ENCODE data around the gene PLK5.

PLK5 gene

GRCh38 chr19:1551068-1552040, 27.5 kb downstream of the PLK5 start:
- DNase-seq (ENCODE audit: insufficient read length, low spot score) = no peak
- no peak for FAIRE-seq

- DNase-seq (ENCODE audit: insufficient read length, low spot score) (no peak), FAIRE-seq (no peak)
These were observed 29.5 kb downstream of the PLK5 start for GRCh38 chr19:1553415-1553814.

GRCh38 chr19:1554968-1555367, 31.1 kb downstream of the PLK5 start:
- DNase-seq (ENCODE audit: insufficient read length, low spot score) = no peak

GRCh38 chr19:1555487-1556389, 31.9 kb downstream of the PLK5 start:
- FAIRE-seq (no peak), DNase-seq (ENCODE audit: insufficient read length, low spot score) (no peak)

More at GRCh38 chr19:1554968-1555367, 31.1 kb downstream of the PLK5 start:
- no peak for FAIRE-seq

GRCh38 chr19:1556390-1557070, 32.7 kb downstream of the PLK5 start:
- DNase-seq (ENCODE audit: insufficient read length, low spot score) (no peak), FAIRE-seq (no peak)

- FAIRE-seq = no peak
- DNase-seq (ENCODE audit: insufficient read length, low spot score) = no peak
These were observed 34.7 kb downstream of the PLK5 start for GRCh38 chr19:1558552-1558951.

- DNase-seq (ENCODE audit: insufficient read length, low spot score) = no peak
- no peak for FAIRE-seq
These were observed 36.5 kb downstream of the PLK5 start for GRCh38 chr19:1560286-1560882.

GRCh38 chr19:1561236-1561842, 37.5 kb downstream of the PLK5 start:
- DNase-seq (ENCODE audit: insufficient read length, low spot score) = no peak
- no peak for FAIRE-seq

GRCh38 chr19:1563251-1563650, 39.4 kb downstream of the PLK5 start:
- FAIRE-seq (no peak), DNase-seq (ENCODE audit: insufficient read length, low spot score) (no peak)

- FAIRE-seq = no peak
- no peak for DNase-seq (ENCODE audit: insufficient read length, low spot score)
These were observed 42.7 kb downstream of the PLK5 start for GRCh38 chr19:1566392-1567115.

GRCh38 chr19:1567116-1567847, 43.4 kb downstream of the PLK5 start:
- no peak for FAIRE-seq
- DNase-seq (ENCODE audit: insufficient read length, low spot score) = no peak

GRCh38 chr19:1567848-1568227, 44.0 kb downstream of the PLK5 start:
- DNase-seq (ENCODE audit: insufficient read length, low spot score) (no peak), FAIRE-seq (no peak)

- DNase-seq (ENCODE audit: insufficient read length, low spot score) (peak; percentile 100), FAIRE-seq (no peak)
These were observed 44.6 kb downstream of the PLK5 start, which contains the start of gene MEX3D for GRCh38 chr19:1568320-1569019. MEX3D (minus strand) TSS chr19:1568325; CDS start chr19:1568058, 267 bp downstream.

GRCh38 chr19:1569997-1570396, 46.1 kb downstream of the PLK5 start:
- DNase-seq (ENCODE audit: insufficient read length, low spot score) (no peak), FAIRE-seq (no peak)

- no peak for DNase-seq (ENCODE audit: insufficient read length, low spot score)
These were observed 47.0 kb downstream of the PLK5 start for GRCh38 chr19:1570836-1571235.

GRCh38 chr19:1571358-1571757, 47.5 kb downstream of the PLK5 start:
- no peak for FAIRE-seq
- DNase-seq (ENCODE audit: insufficient read length, low spot score) = no peak

More at GRCh38 chr19:1570836-1571235, 47.0 kb downstream of the PLK5 start:
- FAIRE-seq = no peak

GRCh38 chr19:1572795-1573194, 48.9 kb downstream of the PLK5 start:
- no peak for DNase-seq (ENCODE audit: insufficient read length, low spot score)
- no peak for FAIRE-seq

Measured in GM19239 (cell line).